Astrocyte (in vitro differentiated cells and primary cell): ENCODE measurements around the gene PDZRN4.

Experiments
- EZH2 ChIP-seq: IDR thresholded peaks from 2 replicates; pipeline ENCODE4 v1.6.1; 2012; ENCODE audit warnings: mild to moderate bottlenecking, low read length, inconsistent platforms; ENCODE audit not compliant: insufficient read depth
- TF ChIP-seq, protein P1 (sequence below): IDR thresholded peaks from 2 replicates; pipeline ENCODE4 v1.5.1; 2011; ENCODE audit warnings: low read depth, mild to moderate bottlenecking, inconsistent platforms, low read length, moderate library complexity; ENCODE audit not compliant: insufficient read depth

DNA sequence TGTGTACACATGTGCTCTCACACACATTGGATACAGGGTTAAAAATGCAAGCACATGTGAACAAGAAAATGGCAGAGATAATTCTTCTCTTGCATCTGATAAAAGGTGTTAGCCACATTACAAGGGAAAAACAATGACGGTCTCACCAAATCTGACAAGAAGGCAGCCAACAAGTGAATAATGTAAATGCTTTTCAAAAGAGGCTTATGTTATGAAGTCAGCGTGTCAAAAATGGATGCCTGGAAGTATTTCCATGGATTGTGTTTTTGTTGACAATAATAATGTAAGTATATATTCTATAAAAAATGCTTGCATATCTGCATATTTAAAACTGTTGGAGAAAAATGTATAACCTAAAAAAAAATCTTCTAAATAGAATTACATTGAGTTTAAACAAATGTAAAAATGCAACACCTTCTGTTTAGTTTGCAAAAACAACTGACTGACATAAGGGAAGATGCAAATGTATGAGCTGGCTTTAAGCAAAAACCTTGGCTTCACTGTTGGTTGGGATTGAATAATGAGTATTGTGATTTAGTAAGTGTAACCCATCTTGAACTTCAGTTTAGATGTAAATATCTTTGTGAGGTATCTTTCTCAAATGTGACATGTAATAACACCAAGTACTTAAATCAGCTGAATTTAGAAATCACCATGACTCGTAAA lies 424.9 kb downstream of the PDZRN4 start:
- TF ChIP-seq, protein P1, sequence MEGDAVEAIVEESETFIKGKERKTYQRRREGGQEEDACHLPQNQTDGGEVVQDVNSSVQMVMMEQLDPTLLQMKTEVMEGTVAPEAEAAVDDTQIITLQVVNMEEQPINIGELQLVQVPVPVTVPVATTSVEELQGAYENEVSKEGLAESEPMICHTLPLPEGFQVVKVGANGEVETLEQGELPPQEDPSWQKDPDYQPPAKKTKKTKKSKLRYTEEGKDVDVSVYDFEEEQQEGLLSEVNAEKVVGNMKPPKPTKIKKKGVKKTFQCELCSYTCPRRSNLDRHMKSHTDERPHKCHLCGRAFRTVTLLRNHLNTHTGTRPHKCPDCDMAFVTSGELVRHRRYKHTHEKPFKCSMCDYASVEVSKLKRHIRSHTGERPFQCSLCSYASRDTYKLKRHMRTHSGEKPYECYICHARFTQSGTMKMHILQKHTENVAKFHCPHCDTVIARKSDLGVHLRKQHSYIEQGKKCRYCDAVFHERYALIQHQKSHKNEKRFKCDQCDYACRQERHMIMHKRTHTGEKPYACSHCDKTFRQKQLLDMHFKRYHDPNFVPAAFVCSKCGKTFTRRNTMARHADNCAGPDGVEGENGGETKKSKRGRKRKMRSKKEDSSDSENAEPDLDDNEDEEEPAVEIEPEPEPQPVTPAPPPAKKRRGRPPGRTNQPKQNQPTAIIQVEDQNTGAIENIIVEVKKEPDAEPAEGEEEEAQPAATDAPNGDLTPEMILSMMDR, result no peak
- no peak for TF ChIP-seq EZH2
